GM12801 (cell line): ENCODE results near the gene EVL.

Experiments used
- TF ChIP-seq, protein P1 (sequence below): IDR thresholded peaks from one replicate; pipeline ENCODE4 v1.5.1; 2011; ENCODE audit warnings: control low read depth; ENCODE audit not compliant: insufficient read length; ENCODE audit errors: extremely low read depth

The EVL gene

DNA sequence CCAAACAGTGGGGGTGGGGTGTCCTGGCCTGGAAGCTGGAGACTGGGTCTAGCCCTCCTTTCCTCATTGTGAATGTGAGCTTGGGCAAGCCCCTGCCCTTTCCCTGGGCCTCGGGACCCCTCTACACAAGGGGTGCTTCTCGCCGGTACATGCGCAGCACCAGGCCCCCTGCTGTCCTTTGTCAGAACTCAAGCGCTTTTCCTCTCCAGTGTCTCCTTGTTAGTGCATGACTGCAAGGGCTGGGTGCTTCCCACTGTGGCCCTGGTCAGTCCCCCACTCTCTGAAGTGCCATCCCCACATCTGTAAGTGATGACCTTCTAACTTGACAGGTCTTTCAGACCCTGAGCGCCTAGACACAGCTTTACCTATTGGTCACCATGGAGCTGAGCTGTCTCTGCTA lies 50.0 kb downstream of the EVL start:
- TF ChIP-seq, protein P1, sequence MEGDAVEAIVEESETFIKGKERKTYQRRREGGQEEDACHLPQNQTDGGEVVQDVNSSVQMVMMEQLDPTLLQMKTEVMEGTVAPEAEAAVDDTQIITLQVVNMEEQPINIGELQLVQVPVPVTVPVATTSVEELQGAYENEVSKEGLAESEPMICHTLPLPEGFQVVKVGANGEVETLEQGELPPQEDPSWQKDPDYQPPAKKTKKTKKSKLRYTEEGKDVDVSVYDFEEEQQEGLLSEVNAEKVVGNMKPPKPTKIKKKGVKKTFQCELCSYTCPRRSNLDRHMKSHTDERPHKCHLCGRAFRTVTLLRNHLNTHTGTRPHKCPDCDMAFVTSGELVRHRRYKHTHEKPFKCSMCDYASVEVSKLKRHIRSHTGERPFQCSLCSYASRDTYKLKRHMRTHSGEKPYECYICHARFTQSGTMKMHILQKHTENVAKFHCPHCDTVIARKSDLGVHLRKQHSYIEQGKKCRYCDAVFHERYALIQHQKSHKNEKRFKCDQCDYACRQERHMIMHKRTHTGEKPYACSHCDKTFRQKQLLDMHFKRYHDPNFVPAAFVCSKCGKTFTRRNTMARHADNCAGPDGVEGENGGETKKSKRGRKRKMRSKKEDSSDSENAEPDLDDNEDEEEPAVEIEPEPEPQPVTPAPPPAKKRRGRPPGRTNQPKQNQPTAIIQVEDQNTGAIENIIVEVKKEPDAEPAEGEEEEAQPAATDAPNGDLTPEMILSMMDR = no peak

DNA sequence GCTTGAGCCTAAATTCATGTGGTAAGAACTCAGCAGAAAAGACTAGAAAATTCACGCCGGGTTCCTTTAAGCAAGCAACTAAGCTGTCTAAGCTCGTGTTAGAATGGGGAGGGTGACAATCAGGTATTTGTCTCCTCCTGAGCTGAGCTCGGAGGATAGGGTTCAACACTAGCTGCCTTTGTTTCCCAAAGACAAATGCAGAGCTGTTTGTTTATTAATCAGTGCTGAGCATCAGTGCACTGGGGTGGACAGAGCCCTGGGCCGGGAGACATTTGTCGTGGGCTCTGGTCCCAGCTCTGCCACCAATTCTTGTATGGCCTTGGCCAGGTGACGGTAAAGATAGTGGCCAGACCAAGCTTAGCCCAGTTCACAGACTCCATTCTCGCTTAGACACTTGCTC lies 50.5 kb downstream of the EVL start:
- TF ChIP-seq, protein P1 = no peak

DNA sequence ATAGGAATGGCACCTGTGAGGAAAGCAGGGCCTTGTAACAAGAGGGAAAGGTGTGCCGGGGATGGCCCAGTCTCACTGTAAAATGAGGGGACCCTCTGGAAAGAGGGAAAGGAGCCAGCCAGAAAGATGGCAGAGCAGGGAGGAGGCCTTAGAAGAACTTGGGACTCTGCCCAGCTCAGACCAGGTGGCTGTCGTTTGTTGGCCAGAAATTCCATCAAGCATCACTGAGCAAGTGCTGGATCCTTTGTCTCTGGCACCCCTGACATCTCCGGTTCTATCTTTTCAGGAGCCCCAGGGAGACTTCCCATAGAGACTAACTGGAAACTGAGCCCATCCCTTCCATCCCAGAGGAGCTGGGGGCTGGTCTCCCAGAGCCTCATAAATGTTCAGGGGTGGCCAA lies 50.9 kb downstream of the EVL start:
- TF ChIP-seq, protein P1 = no peak

DNA sequence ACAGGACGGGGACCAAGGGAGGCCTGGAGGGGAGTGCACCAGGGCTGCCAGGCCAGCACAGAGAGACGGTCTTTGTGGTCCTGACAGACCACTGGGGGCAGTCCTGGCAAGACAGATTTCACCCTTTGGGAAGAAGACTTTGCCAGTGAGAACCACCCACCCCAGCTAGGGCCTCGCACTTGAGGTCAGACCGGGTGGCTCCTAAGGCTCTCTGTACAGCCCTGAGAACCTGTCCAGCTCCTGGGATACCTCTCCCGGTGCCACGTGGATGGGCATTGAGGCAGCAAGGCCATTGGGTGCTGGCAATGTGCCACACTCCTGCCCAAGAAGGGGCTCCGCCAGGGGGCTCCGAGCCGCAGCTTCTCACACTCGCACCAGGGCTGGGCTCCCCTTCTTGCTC lies 51.8 kb downstream of the EVL start:
- TF ChIP-seq, protein P1 = no peak

DNA sequence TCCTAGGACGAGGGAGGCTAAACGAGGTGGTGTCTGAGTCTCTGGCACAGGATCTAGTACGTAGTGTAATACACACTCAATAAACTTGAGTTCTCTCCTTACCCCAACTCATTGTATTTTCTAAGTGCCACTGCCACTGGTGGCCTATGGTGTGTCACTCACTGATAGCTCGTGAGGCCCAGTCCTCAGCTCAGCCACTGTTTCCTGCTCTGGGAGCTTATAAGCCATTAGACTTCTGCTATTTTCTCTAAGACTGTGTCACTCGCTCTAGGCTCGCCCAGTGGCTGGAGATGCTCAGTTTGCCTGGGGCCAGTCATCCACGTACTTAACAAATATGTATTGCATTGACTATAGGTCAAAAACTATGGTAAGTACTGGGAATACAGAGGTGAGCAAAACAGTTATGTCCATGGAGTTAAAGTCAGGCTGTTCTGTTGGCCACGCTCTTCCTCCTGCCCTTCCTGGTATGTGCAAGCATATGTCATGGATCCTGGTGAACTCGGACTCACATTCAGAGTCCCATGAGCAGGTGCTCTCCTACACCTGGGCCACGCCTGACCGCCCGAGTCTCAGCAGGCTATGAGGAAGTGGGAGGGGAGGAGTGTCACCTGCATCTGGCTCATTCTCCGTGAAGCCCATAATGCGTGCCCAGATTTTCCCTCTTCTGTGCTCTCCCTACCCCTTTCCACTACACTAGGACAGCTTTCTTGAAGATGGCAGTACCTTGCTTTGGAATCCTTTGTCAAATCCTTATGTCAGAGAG lies 52.6 kb downstream of the EVL start:
- TF ChIP-seq, protein P1 = no peak

DNA sequence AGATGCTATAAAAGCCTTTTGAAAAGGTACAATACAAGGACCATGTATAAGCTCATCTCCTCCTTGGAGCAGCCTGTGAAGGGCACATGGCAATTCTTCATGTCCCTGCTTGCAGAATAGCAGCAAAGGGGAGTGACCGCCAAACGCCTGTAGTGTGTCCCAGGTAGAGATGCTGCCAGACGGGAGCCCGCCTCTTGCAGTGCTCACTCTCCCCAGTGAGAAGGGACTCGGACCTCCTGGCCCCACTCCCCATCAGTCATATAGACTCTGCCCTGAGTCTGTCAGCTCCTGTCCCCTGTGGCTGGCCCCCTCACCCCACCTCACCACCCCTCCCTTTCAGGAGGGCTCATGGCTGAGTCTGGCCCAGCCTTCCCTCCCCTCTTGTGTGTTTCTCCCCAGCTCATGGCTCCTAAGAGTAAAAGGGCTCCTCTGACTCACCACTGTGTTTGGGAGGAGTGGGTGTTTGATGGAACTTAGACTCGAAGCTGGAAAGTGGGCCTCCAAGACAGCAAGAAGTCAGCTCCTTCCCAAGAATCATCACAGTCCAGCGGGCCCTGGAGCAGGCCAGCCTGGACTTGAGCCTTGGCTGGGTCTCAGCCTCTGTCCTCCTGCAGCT lies 53.3 kb downstream of the EVL start:
- TF ChIP-seq, protein P1 = no peak

DNA sequence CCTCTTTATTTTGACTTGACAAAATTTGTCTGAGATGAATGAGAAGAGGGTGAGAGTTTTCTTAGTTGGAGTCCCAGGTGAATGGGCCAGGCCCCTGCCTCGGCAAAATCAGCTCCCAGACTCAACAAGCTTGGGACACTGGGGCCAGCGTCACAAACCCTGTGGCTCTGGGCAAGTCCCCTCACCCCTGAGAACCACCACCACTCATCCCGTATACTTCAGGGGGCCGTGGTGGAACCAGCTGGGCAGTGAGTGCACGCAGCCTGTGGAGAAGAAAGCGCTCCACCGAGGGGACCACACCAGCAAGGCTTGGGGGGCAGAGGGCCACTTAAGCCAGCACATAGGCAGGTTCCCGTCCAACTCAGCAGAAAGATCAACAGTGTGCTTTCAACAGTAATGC lies 54.0 kb downstream of the EVL start:
- TF ChIP-seq, protein P1 = no peak
